NT2/D1 (cell line): ENCODE measurements around the gene STAG1.

ENCODE experiments used
- DNase-seq: peaks from one replicate; pipeline ENCODE4 v3.0.0-alpha.2; 2011; ENCODE audit warnings: low read depth, low spot score
- H3K27me3 ChIP-seq: 2 replicates; pipeline ENCODE4 v1.6.0; 2011; ENCODE audit warnings: mild to moderate bottlenecking; ENCODE audit not compliant: insufficient read length, insufficient read depth
- H3K36me3 ChIP-seq: 2 replicates; pipeline ENCODE4 v1.6.1; 2011; ENCODE audit warnings: mild to moderate bottlenecking, low read length, mixed read lengths; ENCODE audit not compliant: insufficient read depth, insufficient read length
- H3K4me1 ChIP-seq: 2 replicates; pipeline ENCODE4 v1.5.1; 2011; ENCODE audit not compliant: insufficient read depth, insufficient read length
- H3K4me3 ChIP-seq: 2 replicates; pipeline ENCODE4 v1.5.1; 2011; ENCODE audit warnings: low read depth; ENCODE audit not compliant: insufficient read length
- H3K9ac ChIP-seq: 2 replicates; pipeline ENCODE4 v1.6.0; 2011; ENCODE audit warnings: low read depth; ENCODE audit not compliant: insufficient read length
- H3K9me3 ChIP-seq: 2 replicates; pipeline ENCODE4 v1.5.1; 2011; ENCODE audit warnings: mild to moderate bottlenecking, low read length; ENCODE audit not compliant: insufficient read depth
- SUZ12 ChIP-seq: IDR thresholded peaks from 2 replicates; pipeline ENCODE4 v1.6.1; 2011; ENCODE audit not compliant: insufficient read length, insufficient read depth; ENCODE audit errors: extremely low read depth
- YY1 ChIP-seq: IDR thresholded peaks from 2 replicates; pipeline ENCODE4 v1.6.1; 2011; ENCODE audit not compliant: insufficient read length, insufficient read depth
- ZNF274 ChIP-seq: IDR thresholded peaks from 2 replicates; pipeline ENCODE4 v1.6.1; 2011; ENCODE audit warnings: mild to moderate bottlenecking, low read depth, low read length

STAG1 gene

DNA sequence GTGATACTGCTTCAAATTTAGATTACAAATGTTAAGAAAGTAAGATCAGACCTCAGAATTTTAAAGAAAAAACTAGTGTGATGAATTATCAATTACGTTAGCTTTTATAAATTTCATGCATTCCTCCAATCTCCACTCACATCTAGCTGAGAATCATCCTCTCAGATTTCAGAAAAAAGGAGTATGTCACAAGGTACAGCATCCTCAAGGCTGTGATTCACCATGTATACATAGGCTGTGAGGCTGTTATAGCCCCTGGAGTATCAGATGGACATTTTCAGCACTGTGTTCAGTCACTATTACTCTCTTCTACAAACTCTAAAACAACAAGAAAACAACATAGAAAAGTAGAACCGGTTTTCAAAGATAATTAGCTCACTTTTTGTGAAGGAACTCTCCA, 287.7 kb downstream of the STAG1 start:
- DNase-seq: no peak

DNA sequence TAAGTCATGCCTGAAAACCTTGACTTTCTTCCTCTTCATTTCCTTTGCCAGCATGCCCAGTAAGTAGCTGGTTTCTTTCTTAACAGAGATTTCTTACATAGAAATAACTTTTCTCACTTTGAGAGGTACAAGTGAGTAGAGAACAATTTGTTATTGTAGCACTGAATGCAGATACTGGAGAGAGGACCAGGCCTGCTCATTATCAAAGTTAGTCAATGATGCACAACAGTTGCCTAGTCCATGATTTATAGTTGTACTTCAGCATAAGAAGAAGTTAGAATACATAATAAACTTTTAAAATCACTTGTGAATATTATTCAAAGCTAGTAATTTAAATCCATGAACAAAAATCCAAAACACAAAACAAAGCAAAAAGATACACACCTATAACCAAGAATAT, 289.0 kb downstream of the STAG1 start:
- TF ChIP-seq SUZ12: no peak
- no peak for TF ChIP-seq YY1
- TF ChIP-seq ZNF274: no peak
- no peaks in the 10 kb centered on the region for H3K36me3 ChIP-seq
- H3K27me3 ChIP-seq: no peaks in the 10 kb centered on the region
- H3K9me3 ChIP-seq: peaks cover 6% of the 10 kb centered on the region
- H3K4me3 ChIP-seq: no peak overlapping the region
- no peaks in the 10 kb centered on the region for H3K4me1 ChIP-seq
- DNase-seq: no peak
- no peak overlapping the region for H3K9ac ChIP-seq

More for the DNA sequence above, 287.7 kb downstream of the STAG1 start:
- H3K4me1 ChIP-seq: no peaks in the 10 kb centered on the region
- no peaks in the 10 kb centered on the region for H3K9me3 ChIP-seq
- no peak overlapping the region for H3K4me3 ChIP-seq
- no peaks in the 10 kb centered on the region for H3K36me3 ChIP-seq
- no peak overlapping the region for H3K9ac ChIP-seq
- TF ChIP-seq ZNF274: no peak
- TF ChIP-seq YY1: no peak
- no peak for TF ChIP-seq SUZ12
- no peaks in the 10 kb centered on the region for H3K27me3 ChIP-seq

DNA sequence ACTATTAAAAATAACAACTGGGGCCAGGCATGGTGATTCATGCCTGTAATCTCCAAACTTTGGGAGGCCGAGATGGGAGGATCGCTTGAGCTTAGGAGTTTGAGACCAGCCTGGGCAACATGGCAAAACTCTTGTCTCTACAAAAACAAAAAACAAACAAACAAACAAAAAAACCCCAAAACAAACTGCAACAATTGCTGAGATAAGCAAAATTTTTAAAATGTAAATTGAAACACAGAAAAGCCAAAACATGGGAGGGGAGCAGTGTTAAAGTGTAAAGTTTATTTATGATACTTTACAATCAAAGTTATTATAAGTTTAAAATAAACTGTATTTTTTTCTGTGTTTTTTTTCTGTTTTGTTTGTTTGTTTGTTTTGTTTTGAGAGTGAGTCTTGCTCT, 294.4 kb downstream of the STAG1 start:
- no peak overlapping the region for H3K9ac ChIP-seq
- peaks cover 38% of the 10 kb centered on the region for H3K9me3 ChIP-seq
- H3K4me1 ChIP-seq: no peaks in the 10 kb centered on the region
- no peak overlapping the region for H3K4me3 ChIP-seq
- no peaks in the 10 kb centered on the region for H3K27me3 ChIP-seq
- TF ChIP-seq ZNF274 (no peak), SUZ12 (no peak), YY1 (no peak)
- DNase-seq: no peak
- H3K36me3 ChIP-seq: peaks cover 8% of the 10 kb centered on the region

DNA sequence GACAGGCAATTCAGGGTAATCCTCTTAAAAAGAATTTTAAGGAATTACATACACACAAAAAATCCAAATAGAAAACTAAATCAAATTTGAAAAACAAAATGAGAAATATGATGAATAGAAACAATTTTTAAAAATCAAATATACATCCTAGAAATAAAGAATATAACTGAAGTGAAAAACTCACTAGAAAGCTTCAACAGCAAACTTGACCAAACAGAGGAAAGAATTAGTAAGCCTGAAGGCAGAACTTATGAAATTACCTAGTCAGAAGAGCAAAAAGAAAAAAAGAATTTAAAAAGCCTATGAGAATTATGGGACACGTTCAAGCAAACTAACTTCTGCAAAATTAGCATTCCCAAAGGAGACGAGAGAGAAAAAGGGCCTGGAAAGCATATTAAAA, 296.0 kb downstream of the STAG1 start:
- Histone ChIP-seq H3K9me3 (peaks cover 38% of the 10 kb centered on the region), H3K4me3 (no peak overlapping the region), H3K27me3 (no peaks in the 10 kb centered on the region), H3K4me1 (no peaks in the 10 kb centered on the region), H3K9ac (no peak overlapping the region), H3K36me3 (peaks cover 8% of the 10 kb centered on the region)
- TF ChIP-seq SUZ12 (no peak), ZNF274 (no peak), YY1 (no peak)
- no peak for DNase-seq

DNA sequence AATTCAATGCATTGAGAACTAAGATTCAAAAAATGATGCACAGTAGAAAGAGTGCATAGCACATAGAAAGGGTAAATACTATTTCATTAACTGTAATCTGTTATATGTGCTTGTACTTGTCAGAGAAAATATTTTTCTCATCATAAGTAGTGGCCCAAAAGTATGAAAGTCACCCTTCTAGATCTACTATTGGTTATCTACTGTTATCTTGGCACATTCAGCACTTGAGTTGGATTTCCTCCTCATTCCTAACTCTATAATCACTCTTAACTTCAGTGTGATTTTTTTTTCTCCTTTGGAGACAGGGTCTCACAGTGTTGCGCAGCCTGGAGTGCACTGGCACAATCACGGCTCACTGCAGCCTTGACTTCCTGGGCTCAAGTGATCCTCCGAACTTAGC, 307.6 kb downstream of the STAG1 start:
- TF ChIP-seq SUZ12 (no peak), ZNF274 (no peak)
- peaks cover 21% of the 10 kb centered on the region for H3K36me3 ChIP-seq
- no peaks in the 10 kb centered on the region for H3K27me3 ChIP-seq
- no peak overlapping the region for H3K4me3 ChIP-seq
- no peak overlapping the region for H3K9ac ChIP-seq
- DNase-seq: no peak
- H3K9me3 ChIP-seq: no peaks in the 10 kb centered on the region
- H3K4me1 ChIP-seq: no peaks in the 10 kb centered on the region

DNA sequence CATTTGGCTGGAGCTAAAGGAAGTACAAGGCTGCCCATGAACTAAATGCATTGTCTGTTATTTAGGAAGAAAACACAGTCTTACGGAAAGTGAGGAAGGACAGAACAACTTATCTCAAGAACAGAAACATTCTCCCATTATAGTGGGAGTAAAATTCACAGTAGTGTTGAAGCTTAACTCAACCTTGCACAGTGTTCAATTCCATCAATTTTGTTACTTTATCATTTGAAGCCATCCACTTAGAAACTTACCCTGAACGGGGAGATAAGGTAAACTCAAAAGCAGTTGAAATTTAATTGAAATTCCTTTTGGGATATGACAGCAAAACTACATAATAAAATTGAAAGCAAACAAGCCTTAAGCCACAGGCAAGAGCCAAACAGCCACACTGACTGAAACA, 315.1 kb downstream of the STAG1 start:
- H3K4me3 ChIP-seq: no peak overlapping the region
- H3K27me3 ChIP-seq: no peaks in the 10 kb centered on the region
- H3K4me1 ChIP-seq: no peaks in the 10 kb centered on the region
- peaks cover 11% of the 10 kb centered on the region for H3K36me3 ChIP-seq
- H3K9ac ChIP-seq: no peak overlapping the region
- H3K9me3 ChIP-seq: no peaks in the 10 kb centered on the region
- no peak for TF ChIP-seq ZNF274
- TF ChIP-seq SUZ12: no peak
- no peak for DNase-seq

DNA sequence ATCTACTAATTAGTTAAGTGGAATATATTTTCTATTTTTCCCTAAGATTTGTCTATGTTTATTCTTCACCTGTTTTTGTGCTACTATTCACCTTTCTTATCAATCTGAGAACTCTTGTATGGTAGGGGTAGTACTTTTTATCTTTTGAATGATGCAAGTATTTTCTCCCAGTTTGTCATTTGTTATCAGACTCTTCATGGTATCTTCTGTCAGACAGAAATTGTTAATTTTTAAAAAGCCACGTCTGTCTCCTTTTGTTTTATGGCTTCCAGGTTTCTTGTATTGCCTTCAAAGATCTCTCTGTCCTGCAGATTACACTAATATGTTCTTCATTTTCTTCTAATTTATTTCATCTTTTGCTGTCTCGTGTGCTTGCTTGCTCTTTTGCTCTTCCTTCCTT, 317.7 kb downstream of the STAG1 start:
- Histone ChIP-seq H3K4me1 (no peaks in the 10 kb centered on the region), H3K4me3 (no peak overlapping the region), H3K9ac (no peak overlapping the region), H3K36me3 (no peaks in the 10 kb centered on the region), H3K9me3 (no peaks in the 10 kb centered on the region), H3K27me3 (no peaks in the 10 kb centered on the region)
- TF ChIP-seq ZNF274 (no peak), SUZ12 (no peak), YY1 (no peak)
- DNase-seq: no peak

DNA sequence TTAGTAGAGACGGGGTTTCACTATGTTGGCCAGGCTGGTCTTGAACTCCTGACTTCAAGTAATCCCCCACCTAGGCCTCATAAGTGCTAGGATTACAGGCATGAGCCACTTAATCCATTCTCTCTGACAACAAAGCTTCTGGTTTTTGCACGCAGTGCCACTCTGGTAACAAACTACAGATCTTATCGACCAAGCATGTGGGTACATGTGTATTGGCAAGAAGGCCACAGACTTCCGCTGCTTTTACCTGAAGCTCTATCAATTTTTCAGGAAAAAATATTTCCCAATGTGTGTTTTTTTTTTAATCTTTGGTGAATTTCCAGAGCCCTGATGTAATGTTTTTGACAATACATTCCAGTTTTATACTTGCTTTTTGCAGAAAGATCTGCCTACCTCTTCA, 319.5 kb downstream of the STAG1 start:
- Histone ChIP-seq H3K36me3 (no peaks in the 10 kb centered on the region), H3K9ac (no peak overlapping the region), H3K4me3 (no peak overlapping the region), H3K27me3 (no peaks in the 10 kb centered on the region), H3K9me3 (no peaks in the 10 kb centered on the region), H3K4me1 (no peaks in the 10 kb centered on the region)
- DNase-seq: no peak
- TF ChIP-seq SUZ12: no peak
- TF ChIP-seq YY1: no peak
- TF ChIP-seq ZNF274: no peak
